ENCODE results near the gene CALCB.
"Not testable (repeated sequence)": the region's sequence is repeated elsewhere in the genome, so short reads cannot be mapped to it uniquely, and the experiment has no call there.

CALCB gene

DNA sequence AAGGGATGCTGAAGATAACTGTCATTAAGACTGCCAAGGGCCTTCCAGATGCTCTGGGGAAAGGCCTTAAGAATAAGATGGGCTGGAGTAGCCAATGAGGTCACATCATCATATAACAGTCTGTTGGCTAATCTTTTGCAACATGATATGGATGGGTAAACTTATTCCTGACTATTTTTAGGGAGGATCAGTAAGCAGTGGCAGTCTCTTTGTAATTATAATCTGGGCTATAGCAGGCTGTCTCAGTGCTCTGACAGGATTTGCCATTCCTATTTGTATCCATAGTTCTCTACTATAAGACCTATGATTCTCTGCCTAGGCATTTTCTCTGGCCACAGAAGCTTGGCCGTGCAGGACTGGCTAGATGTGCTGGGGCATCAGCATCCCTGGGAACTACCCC lies 16.1 kb upstream of the CALCB start:
- no peak for TF ChIP-seq POLR2A (IDR thresholded peaks at IDR 0.05; ENCODE audit: low read depth, low read length)
- FAIRE-seq (no peak), DNase-seq (ENCODE audit: insufficient read length, low spot score) (no peak)

DNA sequence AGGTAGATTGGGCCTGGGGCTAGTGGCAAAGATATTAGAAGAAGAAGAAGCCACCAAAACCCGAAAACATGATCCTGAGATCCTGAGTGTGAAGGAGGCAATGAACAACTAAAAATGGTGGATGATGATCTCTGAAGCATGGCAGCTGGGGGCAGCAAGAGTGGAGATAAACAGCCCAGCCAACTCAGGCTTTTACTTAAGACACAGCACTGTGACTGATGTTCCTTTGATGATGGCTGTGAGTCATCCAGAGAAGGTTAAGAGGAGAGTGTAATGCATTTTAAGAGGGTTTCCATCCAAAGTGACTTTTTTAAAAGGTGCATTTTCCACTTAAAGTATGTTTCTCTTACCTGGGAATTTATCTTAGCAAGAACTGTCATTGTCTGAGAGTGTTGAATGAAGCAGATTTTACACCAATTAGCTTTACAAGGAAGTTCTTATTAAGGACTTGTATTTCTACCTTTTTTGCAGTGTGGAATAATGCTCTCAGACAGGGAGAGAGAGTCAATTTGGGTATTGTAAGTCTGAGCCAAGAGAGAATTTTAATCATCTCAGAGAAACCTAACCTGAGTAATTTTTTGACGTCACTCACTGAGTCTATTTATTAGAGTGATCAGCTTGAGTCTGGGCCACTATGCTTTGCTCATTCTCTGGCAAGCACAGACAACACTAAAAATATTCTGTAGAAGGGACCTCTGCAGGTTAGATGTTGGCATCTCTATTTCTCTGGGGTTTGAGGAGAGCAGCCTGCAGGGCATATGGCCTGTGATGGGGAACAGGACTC lies 14.1 kb upstream of the CALCB start:
- DNase-seq (ENCODE audit: insufficient read length, low spot score), result no peak
- no peak for FAIRE-seq

DNA sequence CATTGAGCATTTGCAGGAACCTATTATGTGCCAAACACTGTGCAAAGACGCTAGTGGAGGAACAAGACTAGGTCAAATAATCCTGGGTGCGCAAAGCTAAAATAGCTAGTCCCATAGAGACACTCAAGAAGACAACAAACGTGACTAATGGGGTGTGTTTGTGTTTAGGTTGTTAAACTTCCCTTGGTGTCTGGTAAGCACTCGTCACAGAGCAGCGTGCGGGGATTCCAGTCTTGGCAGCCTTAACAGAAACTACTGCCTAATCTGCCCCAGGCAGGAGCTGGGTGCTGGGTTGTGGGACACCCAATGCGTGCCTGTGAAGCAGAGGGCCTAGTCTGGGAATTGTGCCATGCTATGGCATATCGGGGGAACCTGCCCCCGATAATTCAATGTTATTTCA lies 10.8 kb upstream of the CALCB start:
- DNase-seq (ENCODE audit: insufficient read length, low spot score) (no peak), FAIRE-seq (no peak)
- no peak for TF ChIP-seq POLR2A (IDR thresholded peaks at IDR 0.05; ENCODE audit: low read depth, low read length)

More for the DNA sequence above, 14.1 kb upstream of the CALCB start:
- no peak for TF ChIP-seq POLR2A (IDR thresholded peaks at IDR 0.05; ENCODE audit: low read depth, low read length)

DNA sequence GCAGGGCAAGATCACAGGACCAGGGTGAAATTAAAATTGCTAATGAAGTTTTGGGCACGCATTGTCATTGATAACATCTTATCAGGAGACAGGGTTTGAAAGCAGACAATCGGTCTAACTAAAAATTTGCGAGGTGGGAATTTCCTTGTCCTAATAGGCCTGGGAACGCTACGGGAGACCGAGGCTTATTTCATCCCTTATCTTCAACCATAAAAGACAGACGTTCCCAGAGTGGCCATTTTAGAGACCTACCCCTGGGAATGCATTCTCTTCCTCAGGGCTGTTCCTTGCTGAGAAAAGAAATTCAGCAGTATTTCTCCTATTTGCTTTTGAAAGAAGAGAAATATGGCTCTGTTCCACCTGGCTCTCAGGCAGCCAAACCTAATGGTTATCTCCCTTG lies 3.6 kb upstream of the CALCB start:
- FAIRE-seq; DNase-seq (ENCODE audit: insufficient read length, low spot score): not testable (repeated sequence)

DNA sequence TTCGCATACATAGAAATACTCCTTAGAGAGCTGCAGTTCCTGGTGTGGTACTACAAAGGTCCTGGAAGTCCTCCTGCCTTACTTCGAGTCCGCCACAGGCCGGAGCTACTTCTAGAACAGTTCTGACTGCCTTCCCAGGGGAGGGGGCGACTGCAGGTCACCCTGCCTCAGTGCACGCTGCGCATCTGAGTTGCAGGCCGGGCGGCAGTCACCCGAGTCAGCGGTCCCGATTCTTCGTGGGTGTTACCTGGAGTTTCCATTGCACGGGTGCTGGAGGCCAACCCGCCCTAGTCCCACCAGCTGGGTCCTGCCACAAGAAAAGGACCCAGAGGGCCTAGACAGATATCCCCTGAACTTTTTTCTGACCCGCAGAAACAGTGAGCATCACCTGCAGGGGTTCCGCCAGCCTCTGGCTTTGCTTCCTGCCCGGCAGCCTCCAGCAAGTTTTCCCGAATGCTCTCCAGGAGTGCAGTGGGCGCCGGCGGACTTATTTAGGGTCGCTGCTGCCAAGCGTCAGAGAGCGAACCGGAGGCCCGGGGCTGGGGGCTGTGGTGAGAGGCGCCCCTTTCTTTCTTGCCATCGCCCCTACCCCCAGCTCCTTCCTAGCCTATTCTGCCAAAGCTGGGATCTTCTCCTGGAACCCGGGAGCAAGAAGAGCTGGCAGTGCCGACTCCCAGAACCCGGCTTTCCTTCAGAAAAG lies 1.7 kb upstream of the CALCB start:
- no peak for TF ChIP-seq POLR2A (IDR thresholded peaks at IDR 0.05; ENCODE audit: low read depth, low read length)
- DNase-seq (ENCODE audit: insufficient read length, low spot score) (no peak), FAIRE-seq (no peak)

DNA sequence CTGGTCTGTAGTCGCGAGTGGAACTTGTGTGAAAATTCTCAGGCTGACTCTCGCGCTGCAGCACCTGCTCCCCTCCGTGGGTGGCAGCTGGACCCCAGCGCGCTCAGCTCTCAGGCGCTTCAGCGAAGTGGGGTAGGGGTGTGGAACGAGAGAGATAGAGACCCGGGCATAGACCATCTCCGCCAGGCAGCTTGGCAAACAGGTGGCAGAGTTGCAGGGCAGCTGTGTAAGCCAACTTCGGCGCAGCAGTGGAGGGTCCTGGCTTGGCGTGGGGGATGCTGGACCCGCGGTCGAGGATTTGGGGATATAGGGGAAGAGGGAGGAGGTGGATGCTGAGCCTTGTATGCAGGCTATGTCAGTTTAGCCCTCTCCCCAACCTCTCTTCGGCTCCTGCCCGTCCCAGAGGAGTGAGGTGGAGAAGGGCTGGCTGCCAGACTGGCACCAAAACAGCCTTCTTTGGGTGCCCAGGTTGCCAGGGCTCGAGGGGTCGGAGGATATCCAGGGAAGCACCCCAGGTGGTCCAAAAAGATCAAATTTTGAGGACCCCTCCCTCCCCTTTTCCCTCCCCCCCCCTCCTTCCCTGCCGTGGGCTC lies 746 bp upstream of the CALCB start:
- DNase-seq (ENCODE audit: insufficient read length, low spot score) (no peak), FAIRE-seq (no peak)
- TF ChIP-seq POLR2A (IDR thresholded peaks at IDR 0.05; ENCODE audit: low read depth, low read length), result no peak

DNA sequence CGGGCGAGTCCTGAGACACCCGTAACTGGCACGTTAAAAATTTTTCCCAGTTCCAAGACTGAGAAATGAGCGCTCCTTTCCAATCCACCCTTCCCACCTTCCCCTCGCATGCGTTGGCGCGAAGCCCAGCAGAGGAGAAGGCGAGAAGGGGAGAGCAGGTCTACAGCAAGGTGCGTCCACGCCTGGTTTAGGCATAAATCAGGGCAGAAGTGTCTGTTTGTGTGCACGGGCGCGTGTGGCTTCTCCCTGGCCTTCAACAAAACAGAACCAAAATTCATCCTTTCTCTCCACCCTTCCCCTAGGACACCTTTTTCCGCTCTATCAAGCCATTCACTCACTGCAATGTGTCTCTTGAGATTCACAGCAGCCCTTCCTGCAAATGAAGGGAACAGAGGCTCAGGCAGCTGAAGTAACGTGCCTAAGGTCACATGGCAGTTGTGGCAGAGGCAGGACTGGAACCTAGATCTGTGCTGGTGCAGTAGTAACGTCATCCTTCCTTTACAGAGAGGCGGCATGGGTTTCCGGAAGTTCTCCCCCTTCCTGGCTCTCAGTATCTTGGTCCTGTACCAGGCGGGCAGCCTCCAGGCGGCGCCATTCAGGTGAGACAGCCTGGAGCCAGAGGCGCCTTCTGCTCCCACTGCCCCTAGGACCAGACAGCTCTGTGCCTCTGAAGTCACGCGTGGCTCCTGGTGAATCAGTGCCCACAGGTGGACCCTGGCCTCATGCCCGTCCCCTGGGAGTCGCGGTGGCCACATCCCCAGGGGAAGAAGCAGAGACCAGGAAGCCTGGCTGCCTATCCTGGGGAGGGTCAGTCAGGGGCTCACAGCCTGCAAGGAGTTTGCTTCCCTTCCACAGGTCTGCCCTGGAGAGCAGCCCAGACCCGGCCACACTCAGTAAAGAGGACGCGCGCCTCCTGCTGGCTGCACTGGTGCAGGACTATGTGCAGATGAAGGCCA lies 1.1 kb downstream of the CALCB start:
- FAIRE-seq (no peak), DNase-seq (ENCODE audit: insufficient read length, low spot score) (peak; percentile 36)
- TF ChIP-seq POLR2A (IDR thresholded peaks at IDR 0.05; ENCODE audit: low read depth, low read length), result no peak

DNA sequence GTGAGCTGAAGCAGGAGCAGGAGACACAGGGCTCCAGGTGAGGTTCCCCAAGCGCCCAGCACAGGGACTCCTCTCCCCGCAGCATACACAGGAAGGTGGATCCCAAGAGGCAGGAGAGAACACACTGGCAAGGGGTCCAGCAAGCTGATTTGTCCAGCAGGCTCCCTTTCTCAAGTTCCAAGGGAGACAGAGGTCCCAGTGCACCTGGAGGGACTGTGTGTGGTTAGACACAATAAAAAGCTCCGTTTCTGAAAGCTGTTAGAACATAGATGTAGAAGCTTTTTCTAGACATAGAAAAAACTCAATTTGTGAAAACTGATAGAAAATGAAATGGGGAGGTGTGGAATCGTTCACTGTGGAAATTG lies 1.8 kb downstream of the CALCB start:
- DNase-seq (ENCODE audit: insufficient read length, low spot score) (no peak), FAIRE-seq (no peak)
- TF ChIP-seq POLR2A (IDR thresholded peaks at IDR 0.05; ENCODE audit: low read depth, low read length), result no peak

DNA sequence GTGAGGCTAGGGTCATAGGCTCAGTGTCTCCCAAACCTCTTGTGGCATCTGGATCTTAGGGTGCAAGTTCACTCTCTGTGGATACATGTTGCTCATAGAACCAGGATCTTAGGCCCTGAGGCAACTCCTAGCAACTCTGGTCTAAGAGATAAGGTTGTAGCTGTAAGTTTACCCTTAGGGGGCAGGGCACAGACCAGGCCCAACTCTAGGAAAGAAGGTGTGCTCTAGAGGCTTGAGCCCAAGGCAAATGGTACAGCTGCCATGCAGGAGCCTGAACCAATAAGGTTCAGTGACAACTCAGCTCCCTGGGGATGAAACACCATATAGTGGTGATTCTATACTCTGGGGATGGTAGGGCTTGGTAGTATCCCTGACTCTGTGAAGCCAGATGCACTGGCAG lies 17.8 kb downstream of the CALCB start:
- FAIRE-seq (no peak), DNase-seq (ENCODE audit: insufficient read length, low spot score) (no peak)
- no peak for TF ChIP-seq POLR2A (IDR thresholded peaks at IDR 0.05; ENCODE audit: low read depth, low read length)

DNA sequence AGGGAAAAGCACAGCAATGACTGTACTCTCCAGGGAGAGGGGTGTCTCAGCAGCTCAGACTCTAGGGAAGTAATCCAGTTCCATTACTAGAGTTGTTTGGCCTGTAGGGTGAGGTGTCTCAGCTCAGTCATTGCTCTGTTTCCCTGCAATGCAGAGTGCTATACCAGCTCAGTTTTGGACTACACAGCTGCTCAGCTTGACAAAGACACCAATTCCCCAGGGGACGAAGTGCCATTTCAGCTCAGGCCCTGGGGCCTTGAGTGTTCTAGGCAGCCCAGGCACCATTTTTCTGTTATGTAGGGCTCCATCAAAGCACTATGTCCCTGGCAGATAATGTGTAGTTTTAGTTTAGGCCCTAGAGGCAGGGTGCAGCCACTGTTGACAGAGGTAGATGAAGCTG lies 18.2 kb downstream of the CALCB start:
- DNase-seq (ENCODE audit: insufficient read length, low spot score), result no peak
- no peak for FAIRE-seq
- TF ChIP-seq POLR2A (IDR thresholded peaks at IDR 0.05; ENCODE audit: low read depth, low read length), result no peak

DNA sequence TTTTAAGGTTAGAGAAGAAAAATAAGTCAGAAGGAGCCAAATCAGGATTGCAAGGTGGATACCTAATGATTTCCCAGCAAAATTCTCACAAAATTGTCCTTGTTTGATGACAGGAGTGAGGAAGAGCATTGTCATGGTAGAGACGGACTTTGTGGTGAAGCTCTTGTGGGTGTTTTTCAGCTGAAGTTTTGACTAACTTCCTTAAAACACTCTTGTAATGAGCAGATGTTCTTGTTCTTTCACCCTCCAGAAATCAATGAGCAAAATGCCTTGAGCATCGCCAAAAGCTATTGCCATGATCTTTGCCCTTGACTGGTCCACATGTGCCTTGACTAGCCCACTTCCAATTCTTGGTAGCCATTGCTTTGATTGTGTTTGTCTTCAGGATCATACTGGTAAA lies 20.0 kb downstream of the CALCB start:
- FAIRE-seq (no peak), DNase-seq (ENCODE audit: insufficient read length, low spot score) (no peak)
- no peak for TF ChIP-seq POLR2A (IDR thresholded peaks at IDR 0.05; ENCODE audit: low read depth, low read length)

DNA sequence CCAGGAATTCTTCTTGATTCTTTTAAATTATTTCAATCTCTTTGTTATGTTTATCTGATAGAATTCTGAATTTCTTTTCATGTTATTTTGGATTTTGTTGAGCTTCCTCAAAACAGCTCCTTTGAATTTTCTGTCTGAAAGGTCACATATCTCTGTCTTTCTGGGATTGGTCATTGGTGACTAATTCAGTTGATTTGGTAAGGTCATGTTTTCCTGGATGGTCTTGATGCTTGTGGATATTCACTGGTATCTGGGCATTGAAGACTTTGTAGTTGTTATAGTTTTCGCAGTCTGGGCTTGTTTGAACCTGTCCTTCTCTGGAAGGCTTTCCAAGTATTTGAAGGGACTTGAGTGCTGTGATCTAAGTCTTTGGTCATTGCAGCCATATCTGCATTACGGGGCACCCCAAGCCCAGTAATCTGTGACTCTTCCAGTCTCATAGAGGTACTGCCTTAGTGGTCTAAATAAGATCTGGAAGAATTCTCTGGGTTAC lies 22.4 kb downstream of the CALCB start:
- FAIRE-seq (no peak), DNase-seq (ENCODE audit: insufficient read length, low spot score) (no peak)
- no peak for TF ChIP-seq POLR2A (IDR thresholded peaks at IDR 0.05; ENCODE audit: low read depth, low read length)

DNA sequence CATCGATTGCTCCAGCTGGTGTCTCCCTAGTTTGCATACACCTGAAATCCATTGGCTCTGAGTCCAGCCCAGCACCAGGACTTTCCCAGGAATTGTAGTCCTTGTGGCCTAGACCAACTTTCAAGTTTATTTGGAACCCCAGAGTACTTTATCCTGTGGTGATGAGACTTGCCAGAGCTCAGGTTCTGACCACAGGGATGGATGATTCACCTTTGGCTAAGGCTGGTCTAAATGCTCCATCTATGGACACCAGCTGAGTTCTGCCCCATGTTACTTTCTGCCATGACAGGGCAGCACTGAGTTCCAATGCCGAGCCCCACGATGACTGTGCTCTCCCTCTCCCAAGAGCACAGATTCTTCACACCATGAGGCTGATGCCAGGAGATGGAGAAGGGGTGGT lies 24.0 kb downstream of the CALCB start:
- no peak for FAIRE-seq
- no peak for TF ChIP-seq POLR2A (IDR thresholded peaks at IDR 0.05; ENCODE audit: low read depth, low read length)
- DNase-seq (ENCODE audit: insufficient read length, low spot score), result no peak

DNA sequence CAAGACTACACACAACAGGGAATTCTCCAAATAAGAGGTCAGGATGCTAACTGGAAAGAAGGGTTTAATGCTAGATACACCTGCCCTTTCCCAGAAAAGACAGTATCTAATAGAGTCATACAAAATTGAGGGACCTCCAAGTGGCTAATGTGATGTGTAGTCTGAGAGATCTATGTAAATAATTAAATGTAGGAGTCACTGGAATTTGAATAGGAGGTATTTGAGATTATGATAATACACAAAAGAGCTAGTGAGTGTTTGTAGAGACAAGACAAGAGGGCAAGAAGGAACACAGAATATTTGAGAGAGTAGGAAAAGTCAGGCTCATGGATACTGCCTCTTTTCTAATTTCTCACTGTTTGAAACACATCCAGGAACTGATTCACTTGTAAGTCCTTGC lies 25.9 kb downstream of the CALCB start:
- DNase-seq (ENCODE audit: insufficient read length, low spot score) (no peak), FAIRE-seq (no peak)
- no peak for TF ChIP-seq POLR2A (IDR thresholded peaks at IDR 0.05; ENCODE audit: low read depth, low read length)

Data from H54 (cell line).